Stimulated activated CD8-positive, alpha-beta memory T cell treated with anti-CD3 and anti-CD28 coated beads, Interleukin-15, amount 100 ng/mL, for 1 hour (primary cell): ENCODE data around the gene AURKAIP1.

Experiments
- DNase-seq: peaks from one replicate; pipeline ENCODE4 v3.0.0-alpha.2; 2020; ENCODE audit warnings: low read depth

AURKAIP1 gene

GRCh38 chr1:1347026-1347595 is 27.9 kb downstream of the AURKAIP1 start:
- DNase-seq, result no peak

GRCh38 chr1:1346501-1346890 is 28.5 kb downstream of the AURKAIP1 start:
- DNase-seq, result no peak

- DNase-seq, result no peak
Measured at GRCh38 chr1:1345860-1346500, 29.0 kb downstream of the AURKAIP1 start.

GRCh38 chr1:1345384-1345783 is 29.6 kb downstream of the AURKAIP1 start:
- DNase-seq, result no peak

- no peak for DNase-seq
Measured at GRCh38 chr1:1344655-1345361, 30.2 kb downstream of the AURKAIP1 start.

GRCh38 chr1:1343811-1344421 is 31.1 kb downstream of the AURKAIP1 start:
- no peak for DNase-seq

GRCh38 chr1:1342584-1343115 is 32.4 kb downstream of the AURKAIP1 start:
- no peak for DNase-seq

GRCh38 chr1:1342061-1342562 is 32.9 kb downstream of the AURKAIP1 start:
- DNase-seq, result no peak

GRCh38 chr1:1341549-1342021 is 33.4 kb downstream of the AURKAIP1 start:
- DNase-seq, result no peak

- no peak for DNase-seq
Measured at GRCh38 chr1:1340791-1341548, 34.0 kb downstream of the AURKAIP1 start.

GRCh38 chr1:1340185-1340584 is 34.8 kb downstream of the AURKAIP1 start:
- no peak for DNase-seq

- no peak for DNase-seq
Measured at GRCh38 chr1:1338278-1338677, 36.7 kb downstream of the AURKAIP1 start.

GRCh38 chr1:1337793-1338147 is 37.2 kb downstream of the AURKAIP1 start:
- no peak for DNase-seq

- no peak for DNase-seq
Measured at GRCh38 chr1:1336931-1337792, 37.8 kb downstream of the AURKAIP1 start.

- DNase-seq, result no peak
Measured at GRCh38 chr1:1336446-1336845, 38.6 kb downstream of the AURKAIP1 start.

- no peak for DNase-seq
Measured at GRCh38 chr1:1335792-1336248, 39.2 kb downstream of the AURKAIP1 start.

GRCh38 chr1:1335283-1335682 is 39.7 kb downstream of the AURKAIP1 start:
- no peak for DNase-seq

GRCh38 chr1:1334835-1335234 is 40.2 kb downstream of the AURKAIP1 start:
- DNase-seq, result no peak

GRCh38 chr1:1333551-1334241 is 41.3 kb downstream of the AURKAIP1 start:
- DNase-seq, result no peak
